ENCODE results near the gene ZBTB44. TPM values are rescaled to one million over a fixed set of nuclear protein-coding genes. Genes with fewer than 3 reads are reported as not detected.
A peak's percentile ranks its signal among the peaks of the same experiment; 100 is the strongest.
"Not testable (repeated sequence)": the region's sequence is repeated elsewhere in the genome, so short reads cannot be mapped to it uniquely, and the experiment has no call there.

ZBTB44 gene
- total RNA-seq, 1 experiment from 2014 or later = 62.8 TPM

- Histone ChIP-seq H3K9ac (ENCODE audit: low read length) (no peak overlapping the region), H3K79me2 (ENCODE audit: low read length) (no peaks in the 10 kb centered on the region), H3K9me3 (ENCODE audit: low read length) (no peaks in the 10 kb centered on the region), H2AFZ (ENCODE audit: low read length) (no peak overlapping the region), H3K4me2 (ENCODE audit: low read depth, low read length, poor library complexity, severe bottlenecking) (no peak overlapping the region), H3K27me3 (ENCODE audit: low read length) (no peaks in the 10 kb centered on the region), H4K20me1 (ENCODE audit: insufficient read depth, low read depth, low read length) (no peaks in the 10 kb centered on the region), H3K27ac (ENCODE audit: low read length) (no peak overlapping the region), H3K4me1 (ENCODE audit: low read length) (0 out of 2 replicates have a peak, but pooled peaks cover 4% of the 10 kb centered on the region), H3K9me2 (replicated peaks; ENCODE audit: insufficient read depth, low read length) (no peaks in the 10 kb centered on the region), H3K4me3 (ENCODE audit: low read length) (no peak overlapping the region), H3K36me3 (ENCODE audit: insufficient read depth, low read length) (no peaks in the 10 kb centered on the region)
- DNase-seq = peak; percentile 42
Measured at GRCh38 chr11:130198964-130199363, 115.8 kb downstream of the ZBTB44 start.

GRCh38 chr11:130198292-130198691 lies 116.4 kb downstream of the ZBTB44 start:
- Histone ChIP-seq H3K79me2 (ENCODE audit: low read length) (no peaks in the 10 kb centered on the region), H3K36me3 (ENCODE audit: insufficient read depth, low read length) (no peaks in the 10 kb centered on the region), H3K9me2 (replicated peaks; ENCODE audit: insufficient read depth, low read length) (no peaks in the 10 kb centered on the region), H3K27me3 (ENCODE audit: low read length) (no peaks in the 10 kb centered on the region), H3K9me3 (ENCODE audit: low read length) (no peaks in the 10 kb centered on the region), H3K9ac (ENCODE audit: low read length) (no peak overlapping the region), H3K4me2 (ENCODE audit: low read depth, low read length, poor library complexity, severe bottlenecking) (no peak overlapping the region), H4K20me1 (ENCODE audit: insufficient read depth, low read depth, low read length) (no peaks in the 10 kb centered on the region), H3K4me3 (ENCODE audit: low read length) (no peak overlapping the region), H2AFZ (ENCODE audit: low read length) (no peak overlapping the region), H3K4me1 (ENCODE audit: low read length) (0 out of 2 replicates have a peak, but pooled peaks cover 4% of the 10 kb centered on the region), H3K27ac (ENCODE audit: low read length) (no peak overlapping the region)
- no peak for DNase-seq

- no peaks in the 10 kb centered on the region for H4K20me1 ChIP-seq (ENCODE audit: insufficient read depth, low read depth, low read length)
- no peaks in the 10 kb centered on the region for H3K9me2 ChIP-seq (replicated peaks; ENCODE audit: insufficient read depth, low read length)
- no peak overlapping the region for H2AFZ ChIP-seq (ENCODE audit: low read length)
- H3K27ac ChIP-seq (ENCODE audit: low read length) = no peak overlapping the region
- no peaks in the 10 kb centered on the region for H3K79me2 ChIP-seq (ENCODE audit: low read length)
- H3K9me3 ChIP-seq (ENCODE audit: low read length) = no peaks in the 10 kb centered on the region
- H3K27me3 ChIP-seq (ENCODE audit: low read length) = no peaks in the 10 kb centered on the region
- H3K4me1 ChIP-seq (ENCODE audit: low read length) = 0 out of 2 replicates have a peak, but pooled peaks cover 4% of the 10 kb centered on the region
- DNase-seq = no peak
- no peaks in the 10 kb centered on the region for H3K36me3 ChIP-seq (ENCODE audit: insufficient read depth, low read length)
- H3K9ac ChIP-seq (ENCODE audit: low read length) = no peak overlapping the region
- no peak overlapping the region for H3K4me3 ChIP-seq (ENCODE audit: low read length)
- H3K4me2 ChIP-seq (ENCODE audit: low read depth, low read length, poor library complexity, severe bottlenecking) = no peak overlapping the region
Measured at GRCh38 chr11:130197386-130198035, 117.2 kb downstream of the ZBTB44 start.

GRCh38 chr11:130194241-130195023 lies 120.3 kb downstream of the ZBTB44 start:
- Histone ChIP-seq H4K20me1 (ENCODE audit: insufficient read depth, low read depth, low read length) (no peaks in the 10 kb centered on the region), H3K4me1 (ENCODE audit: low read length) (no peaks in the 10 kb centered on the region), H3K9ac (ENCODE audit: low read length) (no peak overlapping the region), H3K36me3 (ENCODE audit: insufficient read depth, low read length) (no peaks in the 10 kb centered on the region), H3K27ac (ENCODE audit: low read length) (no peak overlapping the region), H2AFZ (ENCODE audit: low read length) (no peak overlapping the region), H3K4me2 (ENCODE audit: low read depth, low read length, poor library complexity, severe bottlenecking) (no peak overlapping the region), H3K79me2 (ENCODE audit: low read length) (no peaks in the 10 kb centered on the region), H3K9me2 (replicated peaks; ENCODE audit: insufficient read depth, low read length) (no peaks in the 10 kb centered on the region), H3K4me3 (ENCODE audit: low read length) (no peak overlapping the region), H3K9me3 (ENCODE audit: low read length) (no peaks in the 10 kb centered on the region), H3K27me3 (ENCODE audit: low read length) (no peaks in the 10 kb centered on the region)
- no peak for DNase-seq

- H3K9me2 ChIP-seq (replicated peaks; ENCODE audit: insufficient read depth, low read length); H3K36me3 ChIP-seq (ENCODE audit: insufficient read depth, low read length); H4K20me1 ChIP-seq (ENCODE audit: insufficient read depth, low read depth, low read length); H3K9me3 ChIP-seq (ENCODE audit: low read length); H3K27ac ChIP-seq (ENCODE audit: low read length); H3K4me3 ChIP-seq (ENCODE audit: low read length); H2AFZ ChIP-seq (ENCODE audit: low read length); H3K4me2 ChIP-seq (ENCODE audit: low read depth, low read length, poor library complexity, severe bottlenecking); H3K4me1 ChIP-seq (ENCODE audit: low read length); H3K79me2 ChIP-seq (ENCODE audit: low read length); H3K27me3 ChIP-seq (ENCODE audit: low read length); DNase-seq; H3K9ac ChIP-seq (ENCODE audit: low read length): not testable (repeated sequence)
Measured at GRCh38 chr11:130193551-130193950, 121.2 kb downstream of the ZBTB44 start.

GRCh38 chr11:130192845-130193267 lies 121.9 kb downstream of the ZBTB44 start:
- DNase-seq = no peak
- no peaks in the 10 kb centered on the region for H3K79me2 ChIP-seq (ENCODE audit: low read length)

GRCh38 chr11:130191896-130192295 lies 122.8 kb downstream of the ZBTB44 start:
- Histone ChIP-seq H3K9ac (ENCODE audit: low read length) (no peak overlapping the region), H3K4me1 (ENCODE audit: low read length) (no peaks in the 10 kb centered on the region), H3K27ac (ENCODE audit: low read length) (no peak overlapping the region), H2AFZ (ENCODE audit: low read length) (no peak overlapping the region), H3K4me2 (ENCODE audit: low read depth, low read length, poor library complexity, severe bottlenecking) (no peak overlapping the region), H4K20me1 (ENCODE audit: insufficient read depth, low read depth, low read length) (no peaks in the 10 kb centered on the region), H3K36me3 (ENCODE audit: insufficient read depth, low read length) (no peaks in the 10 kb centered on the region), H3K27me3 (ENCODE audit: low read length) (no peaks in the 10 kb centered on the region), H3K9me2 (replicated peaks; ENCODE audit: insufficient read depth, low read length) (no peaks in the 10 kb centered on the region), H3K79me2 (ENCODE audit: low read length) (no peaks in the 10 kb centered on the region), H3K4me3 (ENCODE audit: low read length) (no peak overlapping the region), H3K9me3 (ENCODE audit: low read length) (no peaks in the 10 kb centered on the region)
- no peak for DNase-seq

More at GRCh38 chr11:130192845-130193267, 121.9 kb downstream of the ZBTB44 start:
- H3K4me2 ChIP-seq (ENCODE audit: low read depth, low read length, poor library complexity, severe bottlenecking) = no peak overlapping the region
- no peaks in the 10 kb centered on the region for H3K4me1 ChIP-seq (ENCODE audit: low read length)
- no peaks in the 10 kb centered on the region for H3K9me3 ChIP-seq (ENCODE audit: low read length)
- H3K4me3 ChIP-seq (ENCODE audit: low read length) = no peak overlapping the region
- H3K36me3 ChIP-seq (ENCODE audit: insufficient read depth, low read length) = no peaks in the 10 kb centered on the region
- H3K27ac ChIP-seq (ENCODE audit: low read length) = no peak overlapping the region
- no peak overlapping the region for H3K9ac ChIP-seq (ENCODE audit: low read length)
- H3K27me3 ChIP-seq (ENCODE audit: low read length) = no peaks in the 10 kb centered on the region
- no peak overlapping the region for H2AFZ ChIP-seq (ENCODE audit: low read length)
- H4K20me1 ChIP-seq (ENCODE audit: insufficient read depth, low read depth, low read length) = no peaks in the 10 kb centered on the region
- no peaks in the 10 kb centered on the region for H3K9me2 ChIP-seq (replicated peaks; ENCODE audit: insufficient read depth, low read length)

GRCh38 chr11:130190371-130190881 lies 124.3 kb downstream of the ZBTB44 start:
- no peaks in the 10 kb centered on the region for H3K36me3 ChIP-seq (ENCODE audit: insufficient read depth, low read length)
- H3K4me3 ChIP-seq (ENCODE audit: low read length) = no peak overlapping the region
- no peaks in the 10 kb centered on the region for H4K20me1 ChIP-seq (ENCODE audit: insufficient read depth, low read depth, low read length)
- no peak for DNase-seq
- H3K4me2 ChIP-seq (ENCODE audit: low read depth, low read length, poor library complexity, severe bottlenecking) = no peak overlapping the region
- H3K27ac ChIP-seq (ENCODE audit: low read length) = no peak overlapping the region
- H3K9me3 ChIP-seq (ENCODE audit: low read length) = no peaks in the 10 kb centered on the region
- H3K27me3 ChIP-seq (ENCODE audit: low read length) = no peaks in the 10 kb centered on the region
- H2AFZ ChIP-seq (ENCODE audit: low read length) = no peak overlapping the region
- no peaks in the 10 kb centered on the region for H3K79me2 ChIP-seq (ENCODE audit: low read length)
- no peak overlapping the region for H3K9ac ChIP-seq (ENCODE audit: low read length)
- no peaks in the 10 kb centered on the region for H3K9me2 ChIP-seq (replicated peaks; ENCODE audit: insufficient read depth, low read length)
- H3K4me1 ChIP-seq (ENCODE audit: low read length) = no peaks in the 10 kb centered on the region

Data from Karpas-422 (cell line).